ENCODE data around the gene SPACA9.

SPACA9 gene

DNA sequence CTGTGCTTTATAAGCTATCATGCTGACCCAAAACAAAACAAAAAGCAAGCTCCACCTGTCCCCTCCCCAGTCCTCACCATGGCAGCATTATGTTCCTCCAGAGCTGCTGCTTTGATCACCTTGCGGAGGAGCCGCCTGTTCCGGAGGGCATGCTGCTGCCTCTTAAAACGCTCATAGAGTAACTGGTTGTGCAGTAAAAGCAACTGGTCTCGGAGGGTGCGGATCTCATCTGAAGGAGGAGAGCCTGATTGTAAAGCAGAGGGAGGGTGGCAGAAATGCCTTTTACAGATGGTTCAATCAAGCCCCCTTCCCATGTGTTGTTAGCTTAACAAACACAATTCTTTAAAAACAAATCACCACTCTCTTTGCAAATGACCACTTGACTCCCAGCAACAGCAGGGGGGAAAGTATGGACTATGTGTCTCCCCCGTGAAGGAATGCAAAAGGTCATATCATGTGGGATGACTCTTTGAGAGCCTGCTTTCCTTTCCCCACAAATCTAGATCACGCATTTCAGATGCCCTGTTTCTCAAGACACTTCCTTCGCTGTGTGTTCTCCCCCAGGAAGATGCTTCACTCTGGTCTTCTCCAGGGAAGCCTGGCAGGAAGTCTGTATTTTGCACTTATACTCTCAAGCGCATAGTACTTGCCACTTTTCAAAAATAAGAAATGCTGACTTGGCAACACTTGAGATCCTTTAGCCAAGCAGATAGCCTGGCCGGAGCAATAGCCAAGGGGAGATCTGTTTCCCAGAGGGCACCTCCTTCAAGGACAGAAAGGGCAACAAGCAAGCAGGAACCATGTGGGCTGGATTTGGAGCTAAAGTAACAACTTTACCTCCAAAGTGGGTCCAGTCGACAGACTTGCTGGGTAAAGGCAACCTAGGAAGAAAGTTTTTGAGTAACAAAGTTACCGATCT, 25.1 kb downstream of the SPACA9 start:
- H3K36me3 ChIP-seq (ENCODE audit: control insufficient read depth in 2 of 2, insufficient read depth in 2 of 2, low read length in 2 of 2), result peaks cover 45 to 71% of the 10 kb centered on the region in 2 donors
- no peak overlapping the region for H3K27ac ChIP-seq (ENCODE audit: low read depth in 2 of 2, low read length in 2 of 2)
- no peaks in the 10 kb centered on the region for H3K4me1 ChIP-seq (ENCODE audit: control insufficient read depth in 2 of 2, insufficient read depth in 2 of 2, low read length in 2 of 2)
- H3K9ac ChIP-seq (ENCODE audit: low read depth in 1 of 2, low read length in 2 of 2), result no peak overlapping the region
- H3K4me3 ChIP-seq (ENCODE audit: low read length in 2 of 2), result no peak overlapping the region
- no peaks in the 10 kb centered on the region for H3K9me3 ChIP-seq (ENCODE audit: control insufficient read depth in 2 of 2, low read length in 2 of 2)
- H3K27me3 ChIP-seq (ENCODE audit: control insufficient read depth in 2 of 2, insufficient read depth in 2 of 2, low read length in 2 of 2), result no peaks in the 10 kb centered on the region

DNA sequence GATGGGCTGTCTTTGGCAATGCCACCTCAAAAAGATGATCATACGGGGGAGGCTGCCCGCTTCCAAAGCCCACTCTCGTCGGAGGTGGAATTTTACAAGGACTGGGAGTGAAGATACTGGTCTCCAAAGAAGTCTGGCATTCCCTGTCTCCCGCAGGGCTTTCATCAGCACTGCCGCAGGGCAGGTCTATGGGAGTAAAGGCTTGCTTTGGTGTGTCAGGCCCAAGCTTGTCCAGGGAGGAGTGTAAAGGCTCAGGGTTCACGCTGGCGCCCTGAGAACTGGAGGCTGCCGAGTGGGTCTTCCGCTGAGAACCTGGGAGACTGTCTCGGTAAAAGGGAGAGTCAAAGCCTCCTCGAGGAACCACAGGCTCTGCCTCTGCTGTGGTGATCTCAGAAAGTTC, 27.0 kb downstream of the SPACA9 start:
- Histone ChIP-seq H3K9ac (ENCODE audit: low read depth in 1 of 2, low read length in 2 of 2) (no peak overlapping the region), H3K27me3 (ENCODE audit: control insufficient read depth in 2 of 2, insufficient read depth in 2 of 2, low read length in 2 of 2) (no peaks in the 10 kb centered on the region), H3K4me1 (ENCODE audit: control insufficient read depth in 2 of 2, insufficient read depth in 2 of 2, low read length in 2 of 2) (no peaks in the 10 kb centered on the region), H3K36me3 (ENCODE audit: control insufficient read depth in 2 of 2, insufficient read depth in 2 of 2, low read length in 2 of 2) (peaks cover 39 to 67% of the 10 kb centered on the region in 2 donors), H3K27ac (ENCODE audit: low read depth in 2 of 2, low read length in 2 of 2) (no peak overlapping the region), H3K9me3 (ENCODE audit: control insufficient read depth in 2 of 2, low read length in 2 of 2) (no peaks in the 10 kb centered on the region), H3K4me3 (ENCODE audit: low read length in 2 of 2) (no peak overlapping the region)

DNA sequence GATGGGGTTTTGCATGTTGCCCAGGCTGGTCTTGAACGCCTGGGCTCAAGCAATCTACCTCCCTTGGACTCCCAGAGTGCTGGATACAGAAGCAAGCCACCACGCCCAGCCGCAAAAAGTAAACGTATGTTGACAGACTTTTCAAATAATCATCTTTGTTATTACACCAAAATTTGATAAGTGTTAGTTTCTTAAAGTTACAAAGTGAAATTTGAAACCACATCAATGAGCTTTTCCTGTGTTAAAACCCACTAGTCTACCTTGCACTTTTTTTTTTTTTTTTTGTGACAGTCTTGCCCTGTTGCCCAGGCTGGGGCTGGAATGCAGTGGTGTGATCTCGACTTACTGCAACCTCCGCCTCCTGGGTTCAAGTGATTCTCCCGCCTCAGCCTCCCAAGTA, 29.9 kb downstream of the SPACA9 start:
- Histone ChIP-seq H3K9me3 (ENCODE audit: control insufficient read depth in 2 of 2, low read length in 2 of 2) (no peaks in the 10 kb centered on the region), H3K36me3 (ENCODE audit: control insufficient read depth in 2 of 2, insufficient read depth in 2 of 2, low read length in 2 of 2) (peaks cover 43 to 52% of the 10 kb centered on the region in 2 donors), H3K27ac (ENCODE audit: low read depth in 2 of 2, low read length in 2 of 2) (no peak overlapping the region), H3K9ac (ENCODE audit: low read depth in 1 of 2, low read length in 2 of 2) (no peak overlapping the region), H3K4me3 (ENCODE audit: low read length in 2 of 2) (no peak overlapping the region), H3K4me1 (ENCODE audit: control insufficient read depth in 2 of 2, insufficient read depth in 2 of 2, low read length in 2 of 2) (no peaks in the 10 kb centered on the region), H3K27me3 (ENCODE audit: control insufficient read depth in 2 of 2, insufficient read depth in 2 of 2, low read length in 2 of 2) (no peaks in the 10 kb centered on the region)

DNA sequence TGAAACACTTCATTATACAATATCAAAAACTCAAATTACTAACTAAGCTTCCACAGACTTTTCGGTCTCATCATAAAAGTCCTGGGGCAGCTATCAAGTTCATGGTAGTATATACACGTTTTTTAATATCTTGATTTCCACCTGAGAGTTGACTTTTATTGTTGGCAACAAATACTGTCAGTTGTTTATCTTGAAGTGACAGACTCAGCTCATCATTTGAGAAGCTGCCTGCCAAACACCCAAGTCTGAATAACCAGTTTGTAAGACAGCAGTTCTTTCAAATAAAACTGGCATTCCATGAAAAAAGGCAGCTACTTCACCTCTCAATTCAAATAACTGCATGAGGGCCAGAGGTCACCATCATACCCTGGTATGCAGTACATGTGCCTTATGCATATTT, 30.6 kb downstream of the SPACA9 start:
- H3K4me3 ChIP-seq (ENCODE audit: low read length in 2 of 2), result no peak overlapping the region
- H3K4me1 ChIP-seq (ENCODE audit: control insufficient read depth in 2 of 2, insufficient read depth in 2 of 2, low read length in 2 of 2), result no peaks in the 10 kb centered on the region
- H3K27ac ChIP-seq (ENCODE audit: low read depth in 2 of 2, low read length in 2 of 2), result no peak overlapping the region
- peaks cover 40 to 46% of the 10 kb centered on the region in 2 donors for H3K36me3 ChIP-seq (ENCODE audit: control insufficient read depth in 2 of 2, insufficient read depth in 2 of 2, low read length in 2 of 2)
- H3K9ac ChIP-seq (ENCODE audit: low read depth in 1 of 2, low read length in 2 of 2), result no peak overlapping the region
- no peaks in the 10 kb centered on the region for H3K27me3 ChIP-seq (ENCODE audit: control insufficient read depth in 2 of 2, insufficient read depth in 2 of 2, low read length in 2 of 2)
- H3K9me3 ChIP-seq (ENCODE audit: control insufficient read depth in 2 of 2, low read length in 2 of 2), result no peaks in the 10 kb centered on the region

DNA sequence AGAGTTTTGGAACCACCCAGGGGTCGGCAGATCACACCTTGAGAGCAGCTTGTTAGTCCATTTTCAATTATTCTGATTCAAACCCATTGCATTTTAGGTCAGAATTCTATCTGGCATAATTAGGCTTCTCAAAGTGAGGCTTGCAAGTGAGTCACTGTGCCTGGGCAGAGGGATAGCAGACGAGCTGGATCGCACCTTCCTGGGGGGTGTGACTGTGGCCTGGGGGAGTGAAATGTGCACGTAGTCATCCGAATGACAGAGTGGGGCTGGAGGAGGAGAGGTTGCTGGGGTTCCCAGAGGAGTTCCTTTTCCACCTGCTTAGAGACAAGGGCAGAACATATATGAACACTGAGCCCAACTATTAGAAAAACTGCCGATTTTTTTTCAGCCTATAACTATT, 31.7 kb downstream of the SPACA9 start:
- no peaks in the 10 kb centered on the region for H3K9me3 ChIP-seq (ENCODE audit: control insufficient read depth in 2 of 2, low read length in 2 of 2)
- H3K36me3 ChIP-seq (ENCODE audit: control insufficient read depth in 2 of 2, insufficient read depth in 2 of 2, low read length in 2 of 2), result peaks cover 36 to 43% of the 10 kb centered on the region in 2 donors
- no peak overlapping the region for H3K4me3 ChIP-seq (ENCODE audit: low read length in 2 of 2)
- H3K4me1 ChIP-seq (ENCODE audit: control insufficient read depth in 2 of 2, insufficient read depth in 2 of 2, low read length in 2 of 2), result no peaks in the 10 kb centered on the region
- H3K27me3 ChIP-seq (ENCODE audit: control insufficient read depth in 2 of 2, insufficient read depth in 2 of 2, low read length in 2 of 2), result no peaks in the 10 kb centered on the region
- H3K27ac ChIP-seq (ENCODE audit: low read depth in 2 of 2, low read length in 2 of 2), result no peak overlapping the region
- H3K9ac ChIP-seq (ENCODE audit: low read depth in 1 of 2, low read length in 2 of 2), result no peak overlapping the region

DNA sequence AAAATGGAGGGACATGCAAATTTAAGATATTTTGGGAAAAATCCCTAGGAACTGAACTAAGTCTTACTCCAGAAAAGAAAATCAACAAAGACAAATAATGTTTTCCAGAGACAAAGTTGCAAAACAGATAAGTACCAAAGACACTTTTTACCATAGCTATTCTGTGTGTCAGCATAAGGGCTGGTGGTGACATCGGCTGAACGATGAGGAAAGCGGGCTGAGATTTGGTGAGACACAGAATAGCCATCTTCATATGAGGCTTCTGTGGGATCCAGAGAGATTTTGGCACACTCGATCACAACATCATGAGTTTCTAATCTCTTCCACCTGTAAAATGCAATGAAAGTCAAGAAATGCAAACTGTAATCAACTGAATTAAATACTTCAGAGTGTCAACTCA, 33.4 kb downstream of the SPACA9 start:
- peaks cover 38 to 39% of the 10 kb centered on the region in 2 donors for H3K36me3 ChIP-seq (ENCODE audit: control insufficient read depth in 2 of 2, insufficient read depth in 2 of 2, low read length in 2 of 2)
- no peak overlapping the region for H3K27ac ChIP-seq (ENCODE audit: low read depth in 2 of 2, low read length in 2 of 2)
- H3K9me3 ChIP-seq (ENCODE audit: control insufficient read depth in 2 of 2, low read length in 2 of 2), result no peaks in the 10 kb centered on the region
- no peaks in the 10 kb centered on the region for H3K4me1 ChIP-seq (ENCODE audit: control insufficient read depth in 2 of 2, insufficient read depth in 2 of 2, low read length in 2 of 2)
- no peak overlapping the region for H3K9ac ChIP-seq (ENCODE audit: low read depth in 1 of 2, low read length in 2 of 2)
- no peaks in the 10 kb centered on the region for H3K27me3 ChIP-seq (ENCODE audit: control insufficient read depth in 2 of 2, insufficient read depth in 2 of 2, low read length in 2 of 2)
- H3K4me3 ChIP-seq (ENCODE audit: low read length in 2 of 2), result no peak overlapping the region

DNA sequence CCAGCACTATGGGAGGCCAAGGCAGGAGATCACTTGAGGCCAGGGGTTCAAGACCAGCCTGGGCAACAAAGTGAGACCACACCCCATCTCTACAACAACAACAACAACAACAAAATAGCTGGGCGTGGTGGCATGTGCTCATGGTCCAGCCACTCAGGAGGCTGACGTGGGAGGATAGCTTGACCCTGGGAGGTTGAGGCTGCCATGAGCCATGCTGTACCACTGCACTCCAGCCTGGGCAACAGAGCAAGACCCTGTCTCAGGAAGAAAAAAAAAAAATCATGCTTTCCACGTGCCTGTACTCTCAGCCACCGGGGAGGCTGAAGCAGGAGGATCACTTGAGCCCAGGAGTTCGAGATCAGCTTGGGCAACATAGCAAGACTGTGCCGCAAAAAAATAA, 36.2 kb downstream of the SPACA9 start:
- H3K27me3 ChIP-seq (ENCODE audit: control insufficient read depth in 2 of 2, insufficient read depth in 2 of 2, low read length in 2 of 2), result no peaks in the 10 kb centered on the region
- H3K4me3 ChIP-seq (ENCODE audit: low read length in 2 of 2), result no peak overlapping the region
- H3K9me3 ChIP-seq (ENCODE audit: control insufficient read depth in 2 of 2, low read length in 2 of 2), result no peaks in the 10 kb centered on the region
- no peak overlapping the region for H3K27ac ChIP-seq (ENCODE audit: low read depth in 2 of 2, low read length in 2 of 2)
- H3K4me1 ChIP-seq (ENCODE audit: control insufficient read depth in 2 of 2, insufficient read depth in 2 of 2, low read length in 2 of 2), result no peaks in the 10 kb centered on the region
- peaks cover 45 to 51% of the 10 kb centered on the region in 2 donors for H3K36me3 ChIP-seq (ENCODE audit: control insufficient read depth in 2 of 2, insufficient read depth in 2 of 2, low read length in 2 of 2)
- H3K9ac ChIP-seq (ENCODE audit: low read depth in 1 of 2, low read length in 2 of 2), result no peak overlapping the region

DNA sequence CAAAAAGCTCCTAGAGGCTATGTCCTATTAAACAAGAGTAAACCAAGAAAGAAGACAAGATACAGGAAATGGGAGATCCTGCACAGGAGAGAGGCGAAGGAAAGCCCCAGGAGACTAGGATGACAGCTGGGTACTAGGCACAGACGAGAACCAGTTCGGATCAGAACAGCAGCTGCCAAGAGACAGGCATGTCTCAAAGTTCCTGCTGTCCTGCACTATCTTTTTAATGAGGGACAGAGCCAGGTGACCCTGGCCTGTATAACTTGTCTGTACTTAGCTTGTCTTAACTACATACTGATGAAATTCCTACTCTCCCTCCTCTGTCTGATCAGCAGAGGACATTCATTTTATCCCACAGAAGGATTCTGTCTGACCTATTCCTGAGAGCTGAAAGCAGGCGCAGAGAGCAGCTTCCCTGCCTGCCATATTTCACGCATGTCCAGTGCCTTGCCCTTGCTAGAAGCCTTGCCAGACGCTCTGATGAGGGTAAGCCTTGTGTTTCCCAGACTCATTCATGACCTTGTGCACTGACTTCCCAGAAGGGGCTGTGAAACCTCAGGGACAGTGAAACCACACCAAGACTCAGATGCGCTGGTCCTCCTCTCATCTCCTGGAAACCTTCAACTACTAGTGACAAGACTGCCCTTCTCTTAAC, 41.0 kb downstream of the SPACA9 start:
- Histone ChIP-seq H3K4me1 (ENCODE audit: control insufficient read depth in 2 of 2, insufficient read depth in 2 of 2, low read length in 2 of 2) (no peaks in the 10 kb centered on the region), H3K27ac (ENCODE audit: low read depth in 2 of 2, low read length in 2 of 2) (no peak overlapping the region), H3K36me3 (ENCODE audit: control insufficient read depth in 2 of 2, insufficient read depth in 2 of 2, low read length in 2 of 2) (peaks cover 61 to 63% of the 10 kb centered on the region in 2 donors), H3K4me3 (ENCODE audit: low read length in 2 of 2) (no peak overlapping the region), H3K9me3 (ENCODE audit: control insufficient read depth in 2 of 2, low read length in 2 of 2) (no peaks in the 10 kb centered on the region), H3K9ac (ENCODE audit: low read depth in 1 of 2, low read length in 2 of 2) (no peak overlapping the region), H3K27me3 (ENCODE audit: control insufficient read depth in 2 of 2, insufficient read depth in 2 of 2, low read length in 2 of 2) (no peaks in the 10 kb centered on the region)

DNA sequence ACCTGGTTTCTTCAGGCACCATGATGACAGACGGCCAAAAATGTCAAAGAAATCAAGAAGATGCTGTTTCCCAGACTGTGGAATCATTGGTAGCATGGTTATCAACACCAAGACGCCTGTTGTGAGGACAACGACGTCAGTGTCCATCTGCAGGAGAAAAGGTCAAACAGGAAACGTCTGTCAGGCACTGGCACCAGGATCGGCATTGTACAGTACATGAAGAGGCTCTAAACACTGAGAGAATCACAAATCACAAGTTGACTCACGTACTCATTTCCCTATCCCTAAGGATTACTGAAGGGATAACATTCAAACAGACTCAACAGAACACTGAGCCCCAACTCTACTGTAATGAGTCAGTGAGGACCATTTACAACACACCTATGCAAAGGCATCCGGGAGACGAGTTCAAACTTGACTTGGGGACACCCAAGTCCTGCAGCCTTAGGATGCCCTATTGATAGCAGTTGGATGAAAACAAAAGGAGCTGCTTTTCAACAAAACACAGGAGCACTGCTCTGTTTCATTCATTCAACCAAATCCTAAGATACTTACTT, 44.7 kb downstream of the SPACA9 start:
- Histone ChIP-seq H3K27ac (ENCODE audit: low read depth in 2 of 2, low read length in 2 of 2) (no peak overlapping the region), H3K4me1 (ENCODE audit: control insufficient read depth in 2 of 2, insufficient read depth in 2 of 2, low read length in 2 of 2) (no peaks in the 10 kb centered on the region), H3K9me3 (ENCODE audit: control insufficient read depth in 2 of 2, low read length in 2 of 2) (no peaks in the 10 kb centered on the region), H3K9ac (ENCODE audit: low read depth in 1 of 2, low read length in 2 of 2) (no peak overlapping the region), H3K4me3 (ENCODE audit: low read length in 2 of 2) (no peak overlapping the region), H3K27me3 (ENCODE audit: control insufficient read depth in 2 of 2, insufficient read depth in 2 of 2, low read length in 2 of 2) (no peaks in the 10 kb centered on the region), H3K36me3 (ENCODE audit: control insufficient read depth in 2 of 2, insufficient read depth in 2 of 2, low read length in 2 of 2) (peaks cover 57 to 66% of the 10 kb centered on the region in 2 donors)

DNA sequence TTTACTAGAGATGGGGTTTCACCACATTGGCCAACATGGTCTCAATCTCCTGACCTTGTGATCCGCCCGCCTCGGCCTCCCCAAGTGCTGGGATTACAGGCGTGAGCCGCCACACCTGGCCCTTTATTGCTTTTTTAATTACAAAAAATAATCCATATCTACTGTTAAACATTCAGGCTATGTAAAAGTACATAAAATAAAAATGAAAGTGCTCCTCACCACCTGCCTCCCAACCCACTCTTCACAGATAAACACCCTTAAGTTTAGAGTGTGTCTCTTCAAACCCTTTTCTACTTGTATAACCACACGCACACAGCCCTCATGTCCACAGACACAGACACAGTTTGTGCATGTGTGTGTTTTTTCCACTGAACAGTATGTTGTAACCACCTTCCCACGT, 49.0 kb downstream of the SPACA9 start:
- Histone ChIP-seq H3K4me1 (ENCODE audit: control insufficient read depth in 2 of 2, insufficient read depth in 2 of 2, low read length in 2 of 2) (no peaks in the 10 kb centered on the region), H3K9ac (ENCODE audit: low read depth in 1 of 2, low read length in 2 of 2) (no peak overlapping the region), H3K36me3 (ENCODE audit: control insufficient read depth in 2 of 2, insufficient read depth in 2 of 2, low read length in 2 of 2) (peaks cover 19 to 34% of the 10 kb centered on the region in 2 donors), H3K4me3 (ENCODE audit: low read length in 2 of 2) (no peak overlapping the region), H3K27ac (ENCODE audit: low read depth in 2 of 2, low read length in 2 of 2) (no peak overlapping the region), H3K9me3 (ENCODE audit: control insufficient read depth in 2 of 2, low read length in 2 of 2) (no peaks in the 10 kb centered on the region), H3K27me3 (ENCODE audit: control insufficient read depth in 2 of 2, insufficient read depth in 2 of 2, low read length in 2 of 2) (no peaks in the 10 kb centered on the region)
